Esophagus (tissue), 2 donors: ENCODE measurements around the gene BAIAP3. TPM values are rescaled to one million over a fixed set of nuclear protein-coding genes. Genes with fewer than 3 reads are reported as not detected.
A peak's percentile ranks its signal among the peaks of the same experiment; 100 is the strongest.

Experiments used
- H3K27ac ChIP-seq, 2 donors: one replicate each; pipeline ENCODE4 v1.5.1; 2013; ENCODE audit warnings: low read depth in 2 of 2, mild to moderate bottlenecking in 2 of 2, inconsistent platforms in 1 of 2, low read length in 1 of 2, moderate library complexity in 1 of 2
- H3K27me3 ChIP-seq, 2 donors: one replicate each; pipeline ENCODE4 v1.6.1; 2013; ENCODE audit warnings: low read length in 2 of 2, control low read depth in 1 of 2, mild to moderate bottlenecking in 1 of 2; ENCODE audit not compliant: insufficient read depth in 2 of 2, control insufficient read depth in 1 of 2
- H3K36me3 ChIP-seq, 2 donors: one replicate each; pipeline ENCODE4 v1.6.1; 2013; ENCODE audit warnings: low read length in 1 of 2; ENCODE audit not compliant: control insufficient read depth in 2 of 2, insufficient read depth in 2 of 2
- H3K4me1 ChIP-seq, 2 donors: one replicate each; pipeline ENCODE4 v1.6.1; 2013; ENCODE audit warnings: low read length in 1 of 2; ENCODE audit not compliant: control insufficient read depth in 2 of 2, insufficient read depth in 2 of 2
- H3K4me3 ChIP-seq, 2 donors: one replicate each; pipeline ENCODE4 v1.5.1; 2013; ENCODE audit warnings: low read length in 2 of 2, mild to moderate bottlenecking in 2 of 2, low read depth in 1 of 2, moderate library complexity in 1 of 2
- H3K9me3 ChIP-seq, 2 donors: one replicate each; pipeline ENCODE4 v1.6.1; 2013; ENCODE audit warnings: mild to moderate bottlenecking in 2 of 2, low read depth in 1 of 2, low read length in 1 of 2, moderate library complexity in 1 of 2; ENCODE audit not compliant: control insufficient read depth in 2 of 2, insufficient read depth in 1 of 2
- WGBS, 2 donors: extraction: QIAGEN DNeasy Blood & Tissue Kit; methylation state at CpG; one replicate each; pipeline ENCODE4 v1.1.7; 2013; 5-methylcytosine and 5-hydroxymethylcytosine counted together
- polyA plus RNA-seq, 2 donors: library from polyadenylated mRNA; stranded (reverse); fragments of 200-250 nt; gene quantifications; one replicate each; pipeline ENCODE4 v1.2.3, GENCODE V29; 2013
- donor health status: healthy with polysubstance abuse.
- donor health status: Bipolar disorder and iron deficiency.

BAIAP3 gene
- polyA plus RNA-seq, 2 donors: 1.2 to 2.7 TPM

DNA sequence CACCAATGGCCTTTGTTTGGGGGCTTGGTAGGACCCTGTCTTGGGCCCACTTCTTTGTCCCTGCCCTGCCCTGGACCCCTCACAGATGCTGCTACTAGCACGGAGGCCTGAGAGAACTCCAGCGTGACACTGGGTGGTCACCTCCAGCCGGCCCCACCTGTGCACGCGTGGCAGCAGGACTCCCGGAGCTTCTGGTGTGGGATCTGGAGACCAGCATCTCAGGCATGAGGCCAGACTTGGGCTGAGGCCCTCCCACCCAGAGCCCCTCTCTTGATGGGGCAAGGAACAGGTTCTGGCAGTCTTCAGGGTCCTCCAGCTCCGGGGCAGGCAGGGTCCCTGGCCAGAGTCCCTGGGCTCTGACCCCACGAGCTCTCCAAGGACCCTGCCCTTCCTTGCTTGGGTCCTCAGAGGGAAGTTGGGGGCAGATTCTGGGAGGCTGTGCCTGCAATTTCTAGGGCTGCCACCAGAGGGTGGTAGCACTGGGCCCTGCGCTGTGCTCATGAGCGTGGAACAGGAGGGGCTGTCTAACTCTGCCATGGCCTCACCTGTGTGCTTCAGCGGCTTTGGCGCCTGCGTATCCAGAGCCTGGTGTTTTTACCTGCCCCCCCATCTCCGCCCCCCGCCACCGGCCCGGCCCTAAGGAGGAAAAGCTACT, 3.1 kb upstream of the BAIAP3 start:
- Histone ChIP-seq H3K4me1 (peaks cover 10 to 14% of the 10 kb centered on the region in 2 donors), H3K27me3 (peaks cover 0 to 24% of the 10 kb centered on the region in 2 donors), H3K4me3 (no peak overlapping the region), H3K27ac (no peak overlapping the region), H3K9me3 (peaks cover 5 to 6% of the 10 kb centered on the region in 2 donors), H3K36me3 (peaks cover 0 to 1% of the 10 kb centered on the region in 2 donors)
- WGBS, 2 donors: 76 to 77% methylated on average over 17 of the region's 17 CpGs

GRCh38 chr16:1330931-1331711, 2.3 kb upstream of the BAIAP3 start:
- WGBS, 2 donors: 49 to 51% methylated on average over 22 of the region's 22 CpGs
- Histone ChIP-seq H3K4me1 (peaks cover 10 to 14% of the 10 kb centered on the region in 2 donors), H3K36me3 (no peaks in the 10 kb centered on the region), H3K4me3 (no peak overlapping the region), H3K9me3 (peaks cover 5 to 6% of the 10 kb centered on the region in 2 donors), H3K27me3 (peaks cover 0 to 28% of the 10 kb centered on the region in 2 donors), H3K27ac (no peak overlapping the region)

DNA sequence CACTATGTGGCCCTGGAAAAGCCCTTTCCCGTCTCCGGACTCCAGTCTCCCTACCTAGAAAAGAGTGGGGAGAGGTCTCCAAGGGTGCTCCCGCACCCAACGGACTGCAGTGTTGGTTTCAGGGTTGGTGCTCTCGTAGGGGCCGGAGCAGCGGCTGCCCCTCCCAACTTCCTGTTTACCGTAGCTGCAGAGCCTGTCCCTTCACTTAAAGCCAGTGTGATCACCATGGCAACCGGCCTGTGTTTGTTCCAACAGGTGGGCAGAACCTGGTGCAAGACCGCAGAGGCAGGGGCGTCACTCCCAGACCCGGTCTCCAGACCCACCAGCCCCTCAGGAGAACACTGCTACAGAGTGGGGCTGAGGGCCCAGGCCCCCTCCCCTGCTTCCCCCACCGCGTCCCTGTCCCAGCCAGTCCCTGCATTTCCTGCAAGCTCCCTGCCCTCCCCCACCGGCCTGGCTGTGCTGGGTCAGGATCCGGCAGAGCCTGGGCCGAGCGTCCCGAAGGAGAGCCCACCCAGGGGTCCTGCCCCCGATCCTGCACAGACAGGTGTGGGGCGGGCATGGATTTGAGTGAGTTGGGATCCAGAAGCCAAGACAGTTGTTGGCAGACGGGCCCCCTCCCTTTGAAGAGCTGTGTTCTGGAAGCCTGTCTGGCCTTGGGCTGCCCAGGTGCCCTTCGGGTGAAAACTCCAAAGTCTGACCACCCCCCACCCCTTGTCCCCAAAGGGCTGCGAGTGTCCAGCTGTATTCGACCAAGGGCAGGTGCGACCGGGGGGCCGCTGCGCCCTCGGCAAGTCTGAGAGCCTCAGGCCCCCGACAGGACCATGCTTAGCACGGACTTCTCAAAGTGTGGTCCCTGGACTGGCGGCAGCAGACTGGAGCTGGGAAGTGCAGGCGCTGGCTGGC, 1.5 kb upstream of the BAIAP3 start:
- H3K4me1 ChIP-seq: peaks cover 10 to 14% of the 10 kb centered on the region in 2 donors
- H3K36me3 ChIP-seq: no peaks in the 10 kb centered on the region
- peaks cover 0 to 28% of the 10 kb centered on the region in 2 donors for H3K27me3 ChIP-seq
- H3K4me3 ChIP-seq: no peak overlapping the region
- WGBS, 2 donors: 5 to 7% methylated on average over 34 of the region's 34 CpGs
- peaks cover 5 to 6% of the 10 kb centered on the region in 2 donors for H3K9me3 ChIP-seq
- H3K27ac ChIP-seq: no peak overlapping the region

- Histone ChIP-seq H3K27me3 (peaks cover 0 to 28% of the 10 kb centered on the region in 2 donors), H3K27ac (no peak overlapping the region), H3K9me3 (peaks cover 5 to 6% of the 10 kb centered on the region in 2 donors), H3K4me3 (peak overlapping the region; percentile 11 to 43), H3K36me3 (no peaks in the 10 kb centered on the region), H3K4me1 (peaks cover 10 to 14% of the 10 kb centered on the region in 2 donors)
- WGBS, 2 donors: 9 to 10% methylated on average over 25 to 26 of the region's 26 CpGs
Observed at GRCh38 chr16:1332618-1333148, 762 bp upstream of the BAIAP3 start.

- no peak overlapping the region for H3K27ac ChIP-seq
- H3K4me1 ChIP-seq: peaks cover 10 to 14% of the 10 kb centered on the region in 2 donors
- H3K27me3 ChIP-seq: peaks cover 0 to 28% of the 10 kb centered on the region in 2 donors
- peaks cover 5 to 6% of the 10 kb centered on the region in 2 donors for H3K9me3 ChIP-seq
- peak overlapping the region; percentile 18 to 43 for H3K4me3 ChIP-seq
- 2 to 3% methylated on average over 66 to 78 of the region's 78 CpGs for WGBS, 2 donors
- no peaks in the 10 kb centered on the region for H3K36me3 ChIP-seq
Observed at GRCh38 chr16:1333854-1334700, 632 bp downstream of the BAIAP3 start.

- peaks cover 0 to 28% of the 10 kb centered on the region in 2 donors for H3K27me3 ChIP-seq
- no peak overlapping the region for H3K4me3 ChIP-seq
Observed at GRCh38 chr16:1334739-1335138, 1.3 kb downstream of the BAIAP3 start.

DNA sequence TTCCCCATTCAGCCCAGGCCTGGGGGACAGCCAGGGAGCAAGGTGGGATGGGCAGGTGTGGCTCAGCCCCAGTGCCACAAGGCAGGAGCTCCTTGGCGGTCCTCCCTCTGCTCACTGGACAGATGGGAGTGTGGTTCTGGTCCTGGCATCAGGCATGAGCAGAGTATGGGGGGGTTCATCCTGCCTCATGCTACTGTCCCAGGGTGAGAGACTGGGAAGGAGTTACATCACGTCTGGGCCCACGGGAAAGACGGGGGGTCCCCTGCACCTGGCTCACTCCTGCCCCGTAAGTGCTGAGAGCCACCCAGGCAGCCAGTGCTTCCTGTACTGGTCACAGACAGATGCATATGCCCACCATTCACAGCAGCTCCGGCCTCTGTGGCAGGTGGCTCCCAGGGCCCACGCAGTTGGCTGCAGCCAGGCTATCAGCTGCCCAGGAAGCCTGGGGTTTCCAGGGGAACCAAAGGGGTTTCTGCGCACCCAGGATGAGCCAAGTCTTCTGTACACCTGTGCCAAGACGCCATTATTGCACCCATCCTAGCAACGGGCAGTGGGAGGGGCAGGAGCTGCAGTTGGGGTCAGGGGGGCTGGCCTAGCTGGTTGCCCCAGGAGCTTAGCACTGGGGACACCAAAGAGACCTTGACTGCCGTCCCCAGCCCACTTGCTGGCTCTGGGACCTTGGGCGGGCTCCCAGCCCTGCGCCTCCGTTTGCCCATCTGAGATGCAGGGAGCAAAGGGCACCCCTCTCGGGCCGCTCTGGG, 1.9 kb downstream of the BAIAP3 start:
- WGBS, 2 donors: 33 to 40% methylated on average over 16 of the region's 16 CpGs
- peaks cover 0 to 28% of the 10 kb centered on the region in 2 donors for H3K27me3 ChIP-seq

More at GRCh38 chr16:1334739-1335138, 1.3 kb downstream of the BAIAP3 start:
- Histone ChIP-seq H3K9me3 (peaks cover 5 to 6% of the 10 kb centered on the region in 2 donors), H3K27ac (no peak overlapping the region), H3K4me1 (peaks cover 10 to 14% of the 10 kb centered on the region in 2 donors), H3K36me3 (no peaks in the 10 kb centered on the region)
- 31 to 39% methylated on average over 9 of the region's 9 CpGs for WGBS, 2 donors

GRCh38 chr16:1335996-1336395, 2.6 kb downstream of the BAIAP3 start:
- whole genome bisulfite sequencing, 2 donors: 7 to 15% methylated on average over 12 of the region's 12 CpGs
- Histone ChIP-seq H3K27ac (no peak overlapping the region), H3K36me3 (no peaks in the 10 kb centered on the region), H3K9me3 (no peaks in the 10 kb centered on the region), H3K4me3 (no peak overlapping the region), H3K4me1 (peaks cover 10 to 14% of the 10 kb centered on the region in 2 donors), H3K27me3 (peaks cover 0 to 28% of the 10 kb centered on the region in 2 donors)

More for the DNA sequence above, 1.9 kb downstream of the BAIAP3 start:
- Histone ChIP-seq H3K27ac (no peak overlapping the region), H3K4me3 (no peak overlapping the region), H3K9me3 (peaks cover 2 to 3% of the 10 kb centered on the region in 2 donors), H3K4me1 (peaks cover 10 to 14% of the 10 kb centered on the region in 2 donors), H3K36me3 (no peaks in the 10 kb centered on the region)
